AG10803 (cell line): ENCODE data around the gene MSI2.

Experiments
- DNase-seq: peaks from one replicate; pipeline ENCODE4 v3.0.0; 2010; ENCODE audit warnings: low read depth
- H3K4me3 ChIP-seq: 2 replicates; pipeline ENCODE4 v1.5.1; 2011; ENCODE audit warnings: mild to moderate bottlenecking, low read length, control low read depth
- TF ChIP-seq, protein P1 (sequence below): conservative IDR thresholded peaks from 2 replicates; pipeline ENCODE4 v1.5.1; 2011; ENCODE audit warnings: mild to moderate bottlenecking, low read length, control low read depth, inconsistent platforms

Gene MSI2

GRCh38 chr17:57455063-57455914 is 199.0 kb downstream of the MSI2 start:
- no peak overlapping the region for H3K4me3 ChIP-seq
- TF ChIP-seq, protein P1, sequence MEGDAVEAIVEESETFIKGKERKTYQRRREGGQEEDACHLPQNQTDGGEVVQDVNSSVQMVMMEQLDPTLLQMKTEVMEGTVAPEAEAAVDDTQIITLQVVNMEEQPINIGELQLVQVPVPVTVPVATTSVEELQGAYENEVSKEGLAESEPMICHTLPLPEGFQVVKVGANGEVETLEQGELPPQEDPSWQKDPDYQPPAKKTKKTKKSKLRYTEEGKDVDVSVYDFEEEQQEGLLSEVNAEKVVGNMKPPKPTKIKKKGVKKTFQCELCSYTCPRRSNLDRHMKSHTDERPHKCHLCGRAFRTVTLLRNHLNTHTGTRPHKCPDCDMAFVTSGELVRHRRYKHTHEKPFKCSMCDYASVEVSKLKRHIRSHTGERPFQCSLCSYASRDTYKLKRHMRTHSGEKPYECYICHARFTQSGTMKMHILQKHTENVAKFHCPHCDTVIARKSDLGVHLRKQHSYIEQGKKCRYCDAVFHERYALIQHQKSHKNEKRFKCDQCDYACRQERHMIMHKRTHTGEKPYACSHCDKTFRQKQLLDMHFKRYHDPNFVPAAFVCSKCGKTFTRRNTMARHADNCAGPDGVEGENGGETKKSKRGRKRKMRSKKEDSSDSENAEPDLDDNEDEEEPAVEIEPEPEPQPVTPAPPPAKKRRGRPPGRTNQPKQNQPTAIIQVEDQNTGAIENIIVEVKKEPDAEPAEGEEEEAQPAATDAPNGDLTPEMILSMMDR = no peak
- DNase-seq = peak; percentile 38

DNA sequence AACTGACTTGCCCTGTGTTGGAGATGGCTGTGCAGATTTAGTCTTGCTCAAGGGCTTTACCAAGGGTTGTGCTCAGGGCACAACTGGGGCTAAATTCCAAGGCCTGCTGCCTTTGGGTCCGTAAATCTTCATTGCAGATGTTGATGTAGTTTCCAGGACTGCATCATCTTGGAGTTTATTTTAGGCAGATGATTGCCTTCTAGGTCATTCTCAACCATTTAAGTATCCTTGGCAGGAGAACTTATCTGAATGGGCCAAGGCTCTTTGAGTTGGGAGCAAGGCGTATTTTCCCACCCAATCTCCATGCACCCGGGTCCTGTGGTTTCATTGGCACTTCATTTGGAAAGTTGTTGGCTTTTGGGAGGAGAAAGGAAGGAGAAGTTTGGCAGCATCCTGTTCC is 200.3 kb downstream of the MSI2 start:
- TF ChIP-seq, protein P1 = no peak
- peak; percentile 57 for DNase-seq
- H3K4me3 ChIP-seq = no peak overlapping the region

GRCh38 chr17:57457188-57457587 is 200.9 kb downstream of the MSI2 start:
- no peak overlapping the region for H3K4me3 ChIP-seq
- DNase-seq = no peak
- TF ChIP-seq, protein P1 = no peak

DNA sequence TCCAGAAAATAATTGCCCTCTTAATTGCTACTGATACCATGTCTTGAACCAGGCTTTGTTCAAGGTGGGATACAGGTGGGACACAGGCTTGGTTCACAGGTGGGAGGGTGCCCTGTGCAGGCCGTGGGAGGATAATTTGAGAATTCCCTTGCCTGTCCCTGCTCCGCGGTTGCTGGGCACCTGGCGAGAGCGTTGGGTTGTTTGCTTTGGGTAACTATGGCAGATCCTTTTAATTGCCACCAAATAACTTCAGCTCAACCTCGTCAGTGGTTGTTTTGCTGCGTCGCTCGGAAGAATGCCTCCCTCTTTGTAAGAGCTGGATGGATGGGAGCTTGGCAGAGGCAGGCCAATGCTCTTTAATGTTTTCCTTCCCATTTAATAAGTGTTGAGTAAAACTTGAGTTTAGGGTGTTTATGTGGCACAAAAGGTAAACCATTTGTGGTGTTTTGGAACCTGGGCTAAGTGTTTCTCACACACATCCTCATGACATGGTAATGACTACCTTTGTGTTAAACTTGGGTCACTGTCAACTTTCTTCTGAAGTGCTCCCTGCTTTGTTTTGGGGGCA is 202.5 kb downstream of the MSI2 start:
- TF ChIP-seq, protein P1 = no peak
- no peak for DNase-seq
- H3K4me3 ChIP-seq = no peak overlapping the region

DNA sequence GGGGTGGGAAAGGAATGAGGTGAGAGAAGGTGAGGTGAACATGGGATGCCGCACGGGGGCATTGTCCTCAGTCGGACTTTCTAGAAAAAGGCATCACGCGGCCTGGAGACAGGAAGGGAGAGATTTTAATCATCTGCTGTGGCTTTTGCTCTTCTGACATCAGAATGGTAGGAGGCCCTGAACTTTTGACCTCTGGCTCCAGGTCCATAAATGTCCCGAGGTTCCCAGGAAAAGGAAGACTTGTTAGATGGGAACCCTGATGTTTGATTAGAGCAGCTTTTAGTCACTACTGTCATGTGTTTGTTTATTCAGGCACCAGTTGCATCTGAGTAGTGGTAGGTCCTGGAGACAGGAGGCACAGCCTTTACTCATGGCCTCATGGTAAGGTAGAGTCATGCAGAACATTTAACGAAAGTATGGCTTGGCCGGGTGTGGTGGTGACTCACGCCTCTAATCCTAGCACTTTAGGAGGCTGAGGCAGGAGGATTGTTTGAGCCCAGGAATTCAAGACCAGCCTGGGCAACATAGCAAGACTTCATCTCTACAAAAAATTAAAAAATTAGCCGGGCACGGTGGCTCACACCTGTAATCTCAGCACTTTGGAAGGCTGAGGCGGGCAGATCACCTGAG is 203.1 kb downstream of the MSI2 start:
- TF ChIP-seq, protein P1 = no peak

DNA sequence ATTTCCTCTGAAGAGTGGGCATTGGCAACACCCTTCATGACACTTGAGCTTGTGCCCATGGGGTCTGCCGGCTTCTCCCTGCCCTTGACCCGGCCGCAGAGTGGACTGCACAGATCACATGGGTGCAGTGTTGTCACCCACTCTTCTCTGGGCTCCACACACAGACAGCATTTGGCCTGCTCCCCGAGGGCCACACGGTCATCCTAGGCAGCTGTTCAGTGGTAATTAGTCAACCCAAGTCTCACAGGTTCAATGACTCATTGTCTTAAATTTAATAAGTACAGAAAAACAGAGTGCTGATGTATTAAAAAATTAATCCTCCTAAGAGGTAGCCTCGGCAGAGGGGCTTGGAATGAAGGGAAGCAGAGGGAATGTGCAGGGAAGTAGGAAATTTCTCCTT is 204.8 kb downstream of the MSI2 start:
- TF ChIP-seq, protein P1 = no peak
- no peak for DNase-seq

More for the DNA sequence above, 203.1 kb downstream of the MSI2 start:
- DNase-seq = no peak
- H3K4me3 ChIP-seq = no peak overlapping the region

More for the DNA sequence above, 204.8 kb downstream of the MSI2 start:
- H3K4me3 ChIP-seq = no peak overlapping the region
